H1 (cell line): ENCODE measurements around the gene GRHL3. TPM values are rescaled to one million over a fixed set of nuclear protein-coding genes. Genes with fewer than 3 reads are reported as not detected.

Source experiments
- CTCF ChIA-PET: fragments of 300-600 bp; sonication (Branson Sonifier 250); formaldehyde crosslinking; loops from one replicate; lab custom pipeline; 2021; ENCODE audit not compliant: partially characterized antibody; lab: Charles Lee
- POLR2A ChIA-PET: fragments of 300-600 bp; sonication (Branson Sonifier 250); formaldehyde crosslinking; loops from one replicate; lab custom pipeline; 2021; ENCODE audit warnings: inconsistent platforms; ENCODE audit not compliant: partially characterized antibody; lab: Charles Lee
- DNase-seq, 2 experiments: peaks; one replicate each; pipeline versions ENCODE4 v3.0.0 to v3.0.0-alpha.2; 2010 to 2022; ENCODE audit warnings: low spot score in 2 of 2, low read depth in 1 of 2, mixed read lengths in 1 of 2
- FAIRE-seq: peaks from 2 replicates; lab custom pipeline; 2011; peaks lifted over from hg19 to GRCh38; lab: Jason Lieb, UNC
- H2AFZ ChIP-seq: 2 replicates; pipeline ENCODE4 v1.8.1; 2012; ENCODE audit warnings: low read length, inconsistent platforms
- H2AK5ac ChIP-seq: 2 replicates; pipeline ENCODE4 v1.6.1; 2013; ENCODE audit warnings: low read depth, low read length
- H2BK120ac ChIP-seq: replicated peaks from 2 replicates; pipeline ENCODE3; 2013; ENCODE audit warnings: low read depth, low read length, inconsistent platforms
- H2BK12ac ChIP-seq: 2 replicates; pipeline ENCODE4 v1.6.1; 2013; ENCODE audit warnings: low read depth, low read length
- H2BK15ac ChIP-seq: 2 replicates; pipeline ENCODE4 v1.6.1; 2013; ENCODE audit warnings: low read length
- H2BK20ac ChIP-seq: 2 replicates; pipeline ENCODE4 v1.6.1; 2013; ENCODE audit warnings: low read length
- H2BK5ac ChIP-seq: 2 replicates; pipeline ENCODE4 v1.6.1; 2013; ENCODE audit warnings: low read depth, low read length
- H3K14ac ChIP-seq: 2 replicates; pipeline ENCODE4 v1.6.1; 2013; ENCODE audit warnings: inconsistent platforms; ENCODE audit not compliant: insufficient read length
- H3K18ac ChIP-seq: 2 replicates; pipeline ENCODE4 v1.6.1; 2013; ENCODE audit warnings: low read length; ENCODE audit errors: extremely low read depth
- H3K23ac ChIP-seq: 2 replicates; pipeline ENCODE4 v1.6.1; 2013; ENCODE audit warnings: inconsistent platforms; ENCODE audit not compliant: insufficient read length
- H3K23me2 ChIP-seq: 2 replicates; pipeline ENCODE4 v1.6.1; 2013; ENCODE audit warnings: low read depth, low read length
- H3K27ac ChIP-seq: 2 replicates; pipeline ENCODE4 v1.6.1; 2011; ENCODE audit warnings: low read depth, low read length, inconsistent platforms
- H3K27me3 ChIP-seq, 4 experiments: replicated peaks in 1 of 4; 1 replicate in 1 of 4; 2 replicates in 3 of 4; pipeline versions ENCODE4 v1.6.1 to v1.8.1; 2011 to 2013; ENCODE audit warnings: low read length in 3 of 4, mild to moderate bottlenecking in 3 of 4, inconsistent platforms in 2 of 4, mixed read lengths in 2 of 4, moderate library complexity in 1 of 4; ENCODE audit not compliant: control insufficient read depth in 3 of 4, insufficient read depth in 3 of 4; ENCODE audit errors: extremely low read depth in 1 of 4
- H3K36me3 ChIP-seq, 4 experiments: 2 replicates each; pipeline versions ENCODE4 v1.6.1 to v1.8.1; 2011 to 2013; ENCODE audit warnings: mild to moderate bottlenecking in 4 of 4, low read length in 3 of 4, moderate library complexity in 2 of 4, control low read depth in 1 of 4, inconsistent platforms in 1 of 4; ENCODE audit not compliant: insufficient read depth in 4 of 4, control insufficient read depth in 2 of 4
- H3K4ac ChIP-seq: replicated peaks from 2 replicates; pipeline ENCODE3; 2013; ENCODE audit warnings: low read length, low read depth, mixed read lengths, inconsistent platforms; ENCODE audit not compliant: insufficient read length
- H3K4me1 ChIP-seq, 4 experiments: replicated peaks in 1 of 4; 1 replicate in 1 of 4; 2 replicates in 3 of 4; pipeline versions ENCODE4 v1.6.1 to v1.8.1; 2011 to 2013; ENCODE audit warnings: low read length in 3 of 4, inconsistent platforms in 2 of 4, mixed read lengths in 1 of 4; ENCODE audit not compliant: insufficient read depth in 4 of 4, control insufficient read depth in 3 of 4
- H3K4me2 ChIP-seq, 2 experiments: 2 replicates each; pipeline versions ENCODE4 v1.6.1 to v1.8.1; 2011 to 2013; ENCODE audit warnings: low read depth in 2 of 2, low read length in 2 of 2, control low read depth in 1 of 2, inconsistent platforms in 1 of 2, mild to moderate bottlenecking in 1 of 2; ENCODE audit not compliant: insufficient read depth in 1 of 2
- H3K4me3 ChIP-seq, 4 experiments: fragments of 200-600, 300-600 bp in 1 of 4; sonication (generic), shearing (Covaris generic), sonication (Bioruptor Twin) in 1 of 4; 2 replicates each; pipeline versions ENCODE4 v1.5.1 to v1.8.1; 2011 to 2016; ENCODE audit warnings: low read length in 4 of 4, low read depth in 3 of 4, control low read depth in 2 of 4, inconsistent platforms in 2 of 4, mild to moderate bottlenecking in 2 of 4, mixed read lengths in 1 of 4, moderate library complexity in 1 of 4; ENCODE audit not compliant: insufficient read depth in 2 of 4; ENCODE audit errors: extremely low read depth in 1 of 4
- H3K56ac ChIP-seq: replicated peaks from 2 replicates; pipeline ENCODE3; 2013; ENCODE audit warnings: low read depth, mild to moderate bottlenecking, mixed read lengths, low read length, inconsistent platforms; ENCODE audit not compliant: insufficient read length
- H3K79me1 ChIP-seq: 2 replicates; pipeline ENCODE4 v1.6.1; 2013; ENCODE audit warnings: low read depth, low read length, control low read depth
- H3K79me2 ChIP-seq, 2 experiments: 2 replicates each; pipeline versions ENCODE4 v1.6.1 to v1.8.1; 2012 to 2013; ENCODE audit warnings: low read length in 2 of 2, mild to moderate bottlenecking in 2 of 2, inconsistent platforms in 1 of 2; ENCODE audit not compliant: insufficient read depth in 2 of 2, control insufficient read depth in 1 of 2
- H3K9ac ChIP-seq, 4 experiments: replicated peaks in 1 of 4; 1 replicate in 1 of 4; 2 replicates in 3 of 4; pipeline versions ENCODE4 v1.6.1 to v1.8.1; 2011 to 2013; ENCODE audit warnings: low read depth in 3 of 4, low read length in 3 of 4, control low read depth in 2 of 4, mild to moderate bottlenecking in 2 of 4, moderate library complexity in 2 of 4, inconsistent platforms in 1 of 4; ENCODE audit errors: extremely low read depth in 1 of 4
- H3K9me3 ChIP-seq, 2 experiments: 2 replicates each; pipeline versions ENCODE4 v1.6.1 to v1.8.1; 2012 to 2013; ENCODE audit warnings: mild to moderate bottlenecking in 2 of 2, moderate library complexity in 2 of 2, control low read depth in 1 of 2, inconsistent platforms in 1 of 2, low read depth in 1 of 2, low read length in 1 of 2, mixed read lengths in 1 of 2; ENCODE audit not compliant: insufficient read depth in 2 of 2
- H4K20me1 ChIP-seq, 2 experiments: replicated peaks in 1 of 2; 2 replicates each; pipeline versions ENCODE3 to v1.8.1; 2011 to 2013; ENCODE audit warnings: inconsistent platforms in 2 of 2, low read length in 2 of 2, mild to moderate bottlenecking in 1 of 2; ENCODE audit not compliant: insufficient read depth in 2 of 2, control insufficient read depth in 1 of 2
- H4K5ac ChIP-seq: 2 replicates; pipeline ENCODE4 v1.6.1; 2013; ENCODE audit warnings: low read length, low read depth, mixed read lengths, inconsistent platforms; ENCODE audit not compliant: insufficient read length
- H4K8ac ChIP-seq: 2 replicates; pipeline ENCODE4 v1.8.0; 2013; ENCODE audit warnings: mild to moderate bottlenecking, moderate library complexity, low read length, inconsistent platforms; ENCODE audit not compliant: insufficient read depth; ENCODE audit errors: extremely low read depth
- H4K91ac ChIP-seq: replicated peaks from 2 replicates; pipeline ENCODE3; 2013; ENCODE audit warnings: low read length, mixed read lengths, inconsistent platforms; ENCODE audit not compliant: insufficient read length
- ATF2 ChIP-seq: IDR thresholded peaks from 2 replicates; pipeline ENCODE4 v1.6.1; 2012; ENCODE audit warnings: low read length, inconsistent platforms
- BACH1 ChIP-seq: IDR thresholded peaks from 2 replicates; pipeline ENCODE4 v1.6.1; 2012; ENCODE audit warnings: low read length, improper control_type of control experiment
- CTBP2 ChIP-seq: IDR thresholded peaks from 2 replicates; pipeline ENCODE4 v1.7.0; 2011; ENCODE audit warnings: borderline replicate concordance, mild to moderate bottlenecking, moderate library complexity, mixed read lengths, low read length; ENCODE audit not compliant: insufficient read depth, insufficient read length
- EP300 ChIP-seq, 2 experiments: IDR thresholded peaks; 1 replicate in 1 of 2; 2 replicates in 1 of 2; pipeline ENCODE4 v1.6.1; 2011 to 2012; ENCODE audit warnings: low read depth in 2 of 2, low read length in 2 of 2, mild to moderate bottlenecking in 2 of 2, borderline replicate concordance in 1 of 2, inconsistent platforms in 1 of 2, moderate library complexity in 1 of 2
- GTF2F1 ChIP-seq: IDR thresholded peaks from 2 replicates; pipeline ENCODE4 v1.6.1; 2012; ENCODE audit warnings: low read depth, low read length, improper control_type of control experiment, borderline replicate concordance
- MAFK ChIP-seq: IDR thresholded peaks from 2 replicates; pipeline ENCODE4 v1.6.1; 2012; ENCODE audit warnings: low read depth, mild to moderate bottlenecking, improper control_type of control experiment, low read length
- PHF8 ChIP-seq: fragments of 200-600 bp; sonication (generic); conservative IDR thresholded peaks from 2 replicates; pipeline ENCODE4 v1.7.1; 2012; ENCODE audit warnings: low read depth, mild to moderate bottlenecking, inconsistent platforms, low read length, moderate library complexity
- RXRA ChIP-seq: IDR thresholded peaks from 2 replicates; pipeline ENCODE4 v1.6.1; 2011; ENCODE audit warnings: low read depth, mild to moderate bottlenecking, low read length, moderate library complexity; ENCODE audit not compliant: insufficient read depth
- SRF ChIP-seq: IDR thresholded peaks from 2 replicates; pipeline ENCODE4 v1.6.1; 2011; ENCODE audit warnings: mild to moderate bottlenecking, low read depth, low read length, moderate library complexity
- TAF1 ChIP-seq: IDR thresholded peaks from 2 replicates; pipeline ENCODE4 v1.6.1; 2011; ENCODE audit warnings: mild to moderate bottlenecking, low read depth, low read length
- ZNF274 ChIP-seq: IDR thresholded peaks from 2 replicates; pipeline ENCODE4 v1.7.0; 2012; ENCODE audit warnings: low read length, borderline replicate concordance; ENCODE audit errors: extremely low read depth
- WGBS, 2 experiments: shearing (Covaris generic) in 1 of 2; methylation state at CpG; one replicate each; pipeline versions ENCODE4 v1.1.6 to v1.1.7; 2013 to 2015; ENCODE audit warnings: low lambda C conversion rate in 2 of 2, mixed read lengths in 2 of 2, inconsistent platforms in 1 of 2, low coverage in 1 of 2, missing lambda C conversion rate in 1 of 2; ENCODE audit not compliant: insufficient replicate concordance in 2 of 2, insufficient coverage in 1 of 2, insufficient read length in 1 of 2; ENCODE audit errors: extremely low coverage in 1 of 2, missing lambda C conversion rate in 1 of 2; 5-methylcytosine and 5-hydroxymethylcytosine counted together
- polyA plus RNA-seq, 7 experiments: library from polyadenylated mRNA; depleted of rRNA in 3 of 7; stranded (reverse) in 5 of 7; unstranded in 2 of 7; fragments of >200 nt in 5 of 7; fragments of 200-250 nt in 2 of 7; gene quantifications; 1 replicate in 5 of 7; 2 replicates in 1 of 7; 4 replicates in 1 of 7; pipeline versions ENCODE4 v1.2.1 to v1.2.3, GENCODE V29; 2011 to 2013; ENCODE audit warnings: missing spikeins in 2 of 7, mixed read lengths in 2 of 7
- total RNA-seq: library from RNA; stranded (reverse); fragmentation: NEBNext Ultra II Directional; extraction: Animal tissue kit (Norgen Biotek cat#: 25700); gene quantifications from 2 replicates; pipeline ENCODE4 v1.2.1, GENCODE V29; 2021

The GRHL3 gene
- total and polyA plus RNA-seq, 2 of the 8 experiments (the other 6 are each of a cell fraction or from before 2014, with no cell fraction given), result 0.80 to 1.8 TPM

- no peaks in the 10 kb centered on the region for H3K79me1 ChIP-seq
- no peak overlapping the region for H3K23ac ChIP-seq
- CTCF ChIA-PET, result interaction anchor here (0.6 to 5.3 kb wide), 6 partner anchors 13 to 163 kb away, joined by 3 to 27 read pairs (median 3); no protein-coding TSS in a partner anchor
- H2BK5ac ChIP-seq, result no peak overlapping the region
- no peak overlapping the region for H2BK12ac ChIP-seq
- DNase-seq (no peak), FAIRE-seq (no peak)
- no peak overlapping the region for H2BK120ac ChIP-seq
- H3K18ac ChIP-seq, result no peak overlapping the region
- POLR2A ChIA-PET, result interaction anchor here (1.3 kb wide), 1 partner anchor 10 kb away, joined by 3 read pairs; no protein-coding TSS in a partner anchor
- no peaks in the 10 kb centered on the region for H3K9me3 ChIP-seq
- no peak overlapping the region for H3K56ac ChIP-seq
- H3K4me1 ChIP-seq, result no peaks in the 10 kb centered on the region; a peak in 2 of 7 replicates
- H2BK20ac ChIP-seq, result no peak overlapping the region
- H3K4me2 ChIP-seq, result no peak overlapping the region
- no peak overlapping the region for H3K4ac ChIP-seq
- H3K27me3 ChIP-seq, result no peaks in the 10 kb centered on the region
- H3K9ac ChIP-seq, result no peak overlapping the region
- H4K91ac ChIP-seq, result no peak overlapping the region
- H3K23me2 ChIP-seq, result no peaks in the 10 kb centered on the region
- H3K79me2 ChIP-seq, result no peaks in the 10 kb centered on the region
- H4K5ac ChIP-seq, result no peak overlapping the region
- no peak overlapping the region for H4K8ac ChIP-seq
- H2AFZ ChIP-seq, result no peak overlapping the region
- H2AK5ac ChIP-seq, result no peak overlapping the region
- no peaks in the 10 kb centered on the region for H4K20me1 ChIP-seq
- no peak overlapping the region for H2BK15ac ChIP-seq
- H3K27ac ChIP-seq, result no peak overlapping the region
- H3K4me3 ChIP-seq, result no peak overlapping the region
- no peak overlapping the region for H3K14ac ChIP-seq
- 86% methylated on average over 5 of the region's 5 CpGs; no CpG with 5 or more reads in 1 of the 2 experiments for WGBS, 2 experiments
- H3K36me3 ChIP-seq, result no peaks in the 10 kb centered on the region
- TF ChIP-seq PHF8 (no peak), MAFK (no peak), EP300 (IDR thresholded peaks at IDR 0.05; ENCODE audit: borderline replicate concordance in 1 of 2, low read depth in 2 of 2, low read length in 2 of 2) (no peak), RXRA (no peak), TAF1 (no peak), GTF2F1 (no peak), ATF2 (no peak), CTBP2 (no peak), ZNF274 (no peak), SRF (no peak), BACH1 (no peak)
Measured at GRCh38 chr1:24279590-24280232, 39.4 kb upstream of the GRHL3 start.
